HG02759 (cell line): ENCODE results near the gene CTTN.
"Not testable (repeated sequence)": the region's sequence is repeated elsewhere in the genome, so short reads cannot be mapped to it uniquely, and the experiment has no call there.

Source experiments
- ATAC-seq: cut with Tn5 transposase; IDR thresholded peaks from one replicate; pipeline ENCODE4 v1.9.1; 2021; ENCODE audit warnings: mild to moderate bottlenecking, moderate library complexity; ENCODE audit not compliant: unreplicated experiment

CTTN gene

GRCh38 chr11:70445091-70445490, 46.8 kb downstream of the CTTN start:
- no peak for ATAC-seq

DNA sequence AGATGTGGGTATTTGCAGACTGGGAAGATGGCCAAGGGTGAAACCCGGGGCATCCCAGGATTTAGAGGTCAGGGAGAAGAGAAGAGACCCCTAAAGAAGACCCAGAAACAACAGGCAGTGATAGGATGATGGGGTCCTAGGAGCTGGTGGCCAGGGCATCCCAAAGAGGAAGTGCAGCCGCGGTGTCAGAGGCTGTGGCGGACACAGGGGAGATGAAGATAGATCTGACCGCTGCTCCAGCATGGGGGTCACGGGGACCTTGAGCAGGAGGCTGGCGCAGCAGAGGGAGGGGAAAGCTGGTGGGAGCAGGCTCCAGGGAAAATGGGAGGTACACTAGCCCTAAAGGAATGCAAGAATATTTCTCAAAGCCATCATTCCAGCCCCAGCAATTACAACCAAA, 47.3 kb downstream of the CTTN start:
- no peak for ATAC-seq

- ATAC-seq, result no peak
These were observed 50.7 kb downstream of the CTTN start for GRCh38 chr11:70448983-70449567.

- ATAC-seq, result no peak
These were observed 56.0 kb downstream of the CTTN start for GRCh38 chr11:70454197-70454767.

DNA sequence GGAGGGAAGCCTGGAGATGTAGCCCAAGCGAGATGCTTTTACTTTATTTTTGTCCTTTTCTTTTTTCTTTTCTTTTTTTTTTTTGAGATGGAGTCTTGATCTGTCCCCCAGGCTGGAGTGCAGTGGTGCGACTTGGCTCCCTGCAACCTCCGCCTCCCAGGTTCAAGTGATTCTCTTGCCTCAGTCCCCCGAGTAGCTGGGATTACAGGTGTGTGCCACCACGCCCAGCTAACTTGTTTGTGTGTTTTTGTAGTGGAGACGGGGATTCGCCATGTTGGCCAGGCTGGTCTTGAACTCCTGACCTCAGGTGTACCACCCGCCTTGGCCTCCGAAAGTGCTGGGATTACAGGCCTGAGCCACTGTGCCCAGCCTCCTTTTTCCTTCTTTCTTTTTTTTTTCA, 56.5 kb downstream of the CTTN start:
- not testable (repeated sequence) for ATAC-seq

DNA sequence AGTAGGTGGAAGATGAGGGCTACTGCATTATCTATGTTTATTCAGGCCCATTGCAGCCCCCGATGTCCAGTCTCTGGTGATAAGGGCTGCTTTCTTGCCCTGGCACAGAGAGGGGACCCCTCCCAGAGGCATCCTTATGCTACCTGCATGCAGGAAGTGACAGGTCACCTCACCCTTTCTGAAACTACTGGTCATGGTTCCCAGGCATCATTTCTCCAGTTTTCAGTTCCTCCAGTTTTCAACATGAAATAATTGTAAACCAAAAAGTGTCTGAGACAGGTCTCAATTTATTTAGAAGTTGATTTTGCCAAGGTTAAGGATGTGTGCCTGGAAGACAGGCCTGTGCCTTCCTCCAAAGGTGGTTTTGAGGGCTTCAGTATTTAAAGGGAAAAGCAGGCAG, 57.0 kb downstream of the CTTN start:
- no peak for ATAC-seq

DNA sequence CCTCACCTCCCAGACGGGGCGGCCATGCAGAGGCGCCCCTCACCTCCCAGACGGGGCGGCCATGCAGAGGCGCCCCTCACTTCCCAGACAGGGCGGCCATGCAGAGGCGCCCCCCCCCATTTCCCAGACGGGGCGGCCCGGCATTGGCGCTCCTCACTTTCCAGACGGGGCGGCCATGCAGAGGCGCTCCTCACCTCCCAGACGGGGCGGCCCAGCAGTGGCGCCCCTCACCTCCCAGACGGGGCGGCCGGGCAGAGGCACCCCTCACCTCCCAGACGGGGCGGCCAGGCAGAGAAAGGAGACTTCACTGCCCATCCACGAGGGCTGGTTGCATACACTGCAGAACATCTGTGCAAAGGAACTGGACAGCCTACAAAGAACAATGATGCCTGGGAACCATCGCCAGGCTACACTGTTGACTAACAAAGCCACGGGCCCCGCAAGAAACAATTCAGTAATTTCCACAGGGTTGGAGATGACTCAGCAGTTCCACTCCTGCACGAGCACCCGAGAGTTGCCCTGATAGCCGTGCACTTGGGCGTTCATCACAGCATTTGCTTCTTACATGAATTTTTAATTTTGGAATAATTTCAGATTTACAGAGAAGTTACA, 58.7 kb downstream of the CTTN start:
- ATAC-seq, result no peak

- ATAC-seq, result no peak
These were observed 60.4 kb downstream of the CTTN start for GRCh38 chr11:70458736-70459135.

GRCh38 chr11:70460111-70460510, 61.8 kb downstream of the CTTN start:
- ATAC-seq, result no peak

DNA sequence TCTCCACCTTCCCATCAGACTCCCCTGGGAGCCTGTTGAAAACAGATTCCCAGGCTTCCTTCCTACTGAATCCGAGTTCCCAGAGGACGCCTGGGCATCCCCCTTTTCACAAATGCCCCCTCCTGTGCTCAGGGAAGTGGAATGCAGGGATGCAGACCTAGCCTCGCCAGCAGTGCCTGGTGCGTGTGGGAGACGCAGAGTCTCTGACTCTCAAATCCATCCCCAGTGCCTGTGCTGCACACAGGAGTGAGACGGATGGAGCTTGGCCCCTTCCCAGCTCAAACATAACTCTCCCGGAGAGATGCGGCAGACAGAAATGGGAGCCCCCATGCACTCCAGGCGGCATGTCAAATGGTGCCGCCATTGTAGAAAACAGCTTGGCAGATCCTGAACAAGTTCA, 62.6 kb downstream of the CTTN start:
- ATAC-seq, result no peak

DNA sequence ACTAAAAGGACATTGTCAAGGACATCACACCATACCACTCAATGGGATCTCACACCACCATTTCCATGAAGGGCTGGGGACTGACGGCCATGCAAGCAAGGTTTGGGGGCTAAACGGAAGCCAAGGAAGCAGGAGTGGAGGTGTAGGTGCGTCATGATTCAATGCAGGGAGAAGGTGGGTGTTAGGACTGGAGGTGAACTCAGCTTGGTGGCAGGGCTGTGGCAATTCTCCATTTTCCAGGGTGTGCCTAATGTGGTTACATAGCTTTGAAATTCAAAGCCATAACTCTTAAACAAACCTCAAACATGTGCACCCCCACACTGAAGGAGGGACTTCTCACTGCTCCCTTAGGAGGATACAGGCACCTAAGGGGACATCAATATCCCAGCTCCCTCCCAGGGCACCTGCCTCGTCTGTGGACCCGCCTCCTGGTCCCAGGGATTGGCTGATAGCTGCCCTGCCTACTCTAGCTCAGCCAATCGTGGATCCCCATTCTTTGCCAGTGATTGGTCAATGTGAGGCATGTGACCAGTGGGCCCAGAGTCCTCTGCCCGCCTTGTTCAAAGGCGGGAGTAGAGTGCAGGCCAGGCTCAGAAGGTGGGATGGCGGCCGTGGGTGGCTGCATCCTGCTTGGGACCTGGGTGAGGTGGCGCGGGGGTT, 64.6 kb downstream of the CTTN start:
- no peak for ATAC-seq

- no peak for ATAC-seq
These were observed 65.3 kb downstream of the CTTN start for GRCh38 chr11:70463478-70464255.

DNA sequence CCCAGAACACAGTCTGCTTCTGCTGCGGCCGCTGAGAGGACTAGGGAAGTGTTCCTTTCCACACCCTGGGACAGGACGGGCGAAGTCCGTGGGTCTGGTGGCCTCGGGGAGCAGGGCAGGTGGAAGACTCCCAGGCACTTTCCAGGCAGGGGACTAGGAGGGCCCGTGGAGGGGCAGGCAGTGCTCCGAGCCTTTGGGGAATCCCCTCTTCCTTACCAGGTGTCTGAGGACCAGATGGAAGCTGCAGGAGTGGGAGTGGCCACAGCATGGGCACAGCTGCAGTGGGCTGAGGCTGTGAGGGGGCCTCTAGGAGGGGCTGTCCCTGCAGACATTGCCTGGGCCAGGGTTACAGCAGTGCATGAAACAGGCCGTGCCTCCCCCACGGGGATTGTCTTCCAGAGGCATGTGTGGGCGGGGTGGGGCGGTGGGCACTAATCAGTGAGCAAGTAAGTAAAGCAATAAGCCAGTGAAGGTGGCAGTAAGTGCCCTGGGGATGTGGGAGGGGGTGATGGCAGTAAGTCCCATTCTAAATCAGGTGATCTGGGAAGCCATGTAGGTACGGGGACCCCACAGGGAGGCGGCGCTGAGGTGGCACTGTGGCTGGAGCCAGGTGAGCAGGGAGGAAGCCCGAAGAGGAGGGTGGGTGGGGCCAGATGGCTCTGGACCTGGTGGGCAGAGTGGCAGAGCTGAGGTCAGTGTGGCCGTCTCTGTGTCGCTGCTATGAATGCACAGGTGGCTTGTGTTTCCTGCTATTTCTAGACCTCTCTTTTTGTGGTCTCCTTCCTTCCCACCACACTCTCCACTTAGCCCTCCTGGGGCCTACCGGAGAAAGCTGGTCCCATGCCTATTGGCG, 66.4 kb downstream of the CTTN start:
- no peak for ATAC-seq

DNA sequence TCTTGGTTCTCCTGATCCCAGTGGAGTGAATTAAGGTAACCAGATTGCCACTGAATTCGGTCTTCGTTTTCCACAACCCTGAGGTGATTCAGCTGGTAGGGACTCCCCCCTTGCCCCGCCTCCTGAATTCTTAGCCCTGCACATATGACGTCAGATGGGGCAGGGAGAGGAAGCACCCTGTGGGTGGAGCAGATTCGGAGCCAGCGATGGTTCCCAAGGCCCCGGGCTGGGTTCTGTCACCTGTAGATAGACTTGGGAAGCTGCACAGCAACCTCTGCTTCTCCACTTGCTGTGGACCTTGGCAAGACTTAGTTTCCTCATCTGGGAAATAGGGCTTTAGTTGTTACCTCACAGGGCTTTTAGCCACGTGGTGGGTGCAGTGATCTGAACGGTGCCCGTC, 67.8 kb downstream of the CTTN start:
- no peak for ATAC-seq

DNA sequence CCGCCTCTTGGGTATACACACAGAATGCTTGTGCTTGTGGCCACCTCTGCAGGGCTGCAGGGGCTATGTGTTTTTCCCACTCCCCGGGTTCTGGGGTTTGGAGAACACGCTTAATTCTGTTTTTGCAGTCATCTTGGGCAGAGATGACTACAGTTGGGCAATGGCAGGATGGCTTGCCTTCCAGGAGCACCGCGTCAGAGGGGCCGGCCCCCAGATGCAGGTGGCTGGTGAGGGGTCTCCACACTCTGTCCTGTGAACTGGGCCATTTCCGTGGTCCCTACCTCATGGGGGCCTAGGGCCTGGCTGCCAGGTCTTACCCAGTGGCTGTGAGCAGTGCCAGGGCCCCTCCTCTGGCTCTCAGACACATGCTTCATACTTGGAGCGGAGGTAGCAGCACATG, 68.3 kb downstream of the CTTN start:
- no peak for ATAC-seq

DNA sequence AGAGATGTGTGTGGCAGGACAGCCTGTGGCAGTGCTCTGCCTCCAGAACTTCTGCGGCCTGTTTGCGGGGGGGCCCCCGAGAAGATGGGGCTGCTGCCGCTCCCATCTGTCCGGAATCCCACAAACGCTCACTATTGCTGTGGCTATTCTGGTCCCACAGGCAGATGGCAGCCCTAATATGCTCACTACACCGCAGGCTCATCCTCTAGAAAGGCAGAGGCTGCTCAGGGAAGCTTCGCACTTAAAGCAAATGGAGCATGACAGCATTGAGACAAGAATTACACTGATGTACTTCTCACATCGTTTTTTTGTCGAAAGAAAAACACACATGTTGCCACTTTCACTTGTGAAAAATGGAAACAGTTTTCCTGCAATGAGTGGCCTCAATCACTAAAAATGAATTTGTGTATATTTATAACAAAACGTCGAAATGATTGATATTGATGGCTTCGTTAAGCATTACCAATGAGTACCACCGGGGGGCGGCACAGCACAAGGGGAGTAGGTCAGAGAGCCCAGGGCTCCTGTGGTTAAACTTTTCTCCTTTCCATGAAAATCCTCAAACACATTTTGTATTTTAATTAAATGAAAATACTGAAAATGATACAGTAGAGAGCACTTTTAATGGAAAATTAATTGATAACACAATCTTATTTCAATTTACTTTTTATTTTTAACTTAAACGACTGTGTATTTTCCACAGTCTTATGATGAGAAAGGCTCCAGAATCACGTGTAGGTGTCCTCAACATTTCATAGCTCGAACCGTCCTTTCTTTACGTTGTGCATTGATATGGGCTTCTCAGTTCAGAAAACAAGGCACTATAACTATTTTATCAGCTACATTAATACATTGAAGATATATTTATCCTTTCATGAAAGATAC, 69.1 kb downstream of the CTTN start:
- no peak for ATAC-seq

DNA sequence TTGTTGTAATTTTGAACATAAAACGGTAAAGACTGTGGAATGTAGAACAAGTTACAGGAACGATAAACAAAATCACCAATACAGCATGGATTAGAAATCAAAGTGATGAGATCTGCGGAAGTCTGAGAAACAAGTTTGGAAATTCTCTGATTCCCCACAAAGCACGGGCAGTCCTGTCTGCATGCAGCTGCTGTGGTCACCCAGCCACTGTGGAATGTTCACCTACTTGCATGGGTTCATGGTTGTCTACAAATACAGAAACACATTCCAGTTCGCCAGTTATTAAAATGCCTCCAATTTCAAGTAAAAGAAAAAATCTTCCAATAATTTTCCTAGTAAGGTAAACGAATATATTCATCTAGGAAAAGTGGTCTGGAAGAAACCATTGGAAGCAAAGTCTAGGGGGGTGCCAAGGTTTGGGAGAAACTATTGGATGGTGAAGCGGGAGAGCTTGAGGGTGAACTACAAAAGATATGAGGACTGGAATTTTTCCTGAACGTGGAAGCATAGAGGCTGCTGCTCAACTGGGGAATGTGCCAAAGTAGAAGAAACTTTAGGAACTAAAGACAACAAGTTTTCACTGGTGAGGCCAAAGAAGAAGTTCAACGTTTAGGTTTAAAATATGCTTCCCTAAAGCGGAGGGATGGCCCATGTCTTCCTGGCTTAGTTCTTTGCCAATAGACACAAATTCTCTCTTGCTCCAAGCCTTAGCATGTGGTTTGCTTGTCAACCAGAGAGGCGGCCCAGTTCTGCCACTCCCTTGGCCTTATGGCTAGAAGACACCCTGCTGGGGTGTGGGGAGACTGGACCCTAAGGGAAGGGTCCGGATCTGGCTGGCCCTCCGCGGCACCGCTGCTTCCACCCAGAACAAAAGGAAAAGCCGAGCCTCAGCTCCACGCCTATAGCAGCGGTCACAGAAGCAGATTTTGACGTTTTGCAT, 70.2 kb downstream of the CTTN start:
- ATAC-seq, result no peak

GRCh38 chr11:70470127-70470526, 71.8 kb downstream of the CTTN start:
- peak; percentile 67 for ATAC-seq
